Measurements from ENCODE around the gene GLYR1.
A peak's percentile ranks its signal among the peaks of the same experiment; 100 is the strongest.

GLYR1 gene

DNA sequence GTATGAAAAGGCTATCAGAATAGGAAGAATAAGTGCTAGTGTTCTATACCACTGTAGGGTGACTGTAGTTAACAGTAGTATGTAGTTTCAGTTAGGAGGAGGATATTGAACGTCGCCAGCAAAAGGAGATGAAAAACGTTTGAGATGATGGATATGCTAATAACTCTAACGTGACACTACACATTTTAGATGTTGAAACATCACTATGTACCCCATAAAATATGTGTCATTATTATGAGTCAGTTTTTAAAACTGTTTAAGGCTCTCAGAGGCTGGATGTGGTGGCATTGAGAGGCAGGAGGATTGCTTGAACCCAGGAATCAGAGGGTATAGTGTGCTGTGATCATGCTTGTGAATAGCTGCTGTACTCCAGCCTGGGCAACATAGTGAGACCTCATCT lies 32.0 kb upstream of the GLYR1 start:
- TF ChIP-seq, protein P1, sequence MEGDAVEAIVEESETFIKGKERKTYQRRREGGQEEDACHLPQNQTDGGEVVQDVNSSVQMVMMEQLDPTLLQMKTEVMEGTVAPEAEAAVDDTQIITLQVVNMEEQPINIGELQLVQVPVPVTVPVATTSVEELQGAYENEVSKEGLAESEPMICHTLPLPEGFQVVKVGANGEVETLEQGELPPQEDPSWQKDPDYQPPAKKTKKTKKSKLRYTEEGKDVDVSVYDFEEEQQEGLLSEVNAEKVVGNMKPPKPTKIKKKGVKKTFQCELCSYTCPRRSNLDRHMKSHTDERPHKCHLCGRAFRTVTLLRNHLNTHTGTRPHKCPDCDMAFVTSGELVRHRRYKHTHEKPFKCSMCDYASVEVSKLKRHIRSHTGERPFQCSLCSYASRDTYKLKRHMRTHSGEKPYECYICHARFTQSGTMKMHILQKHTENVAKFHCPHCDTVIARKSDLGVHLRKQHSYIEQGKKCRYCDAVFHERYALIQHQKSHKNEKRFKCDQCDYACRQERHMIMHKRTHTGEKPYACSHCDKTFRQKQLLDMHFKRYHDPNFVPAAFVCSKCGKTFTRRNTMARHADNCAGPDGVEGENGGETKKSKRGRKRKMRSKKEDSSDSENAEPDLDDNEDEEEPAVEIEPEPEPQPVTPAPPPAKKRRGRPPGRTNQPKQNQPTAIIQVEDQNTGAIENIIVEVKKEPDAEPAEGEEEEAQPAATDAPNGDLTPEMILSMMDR (conservative IDR thresholded peaks at IDR 0.05; ENCODE audit: low read length): no peak
- peak; percentile 38 for DNase-seq (ENCODE audit: low read depth)
- H3K4me3 ChIP-seq (ENCODE audit: low read length): no peak overlapping the region

DNA sequence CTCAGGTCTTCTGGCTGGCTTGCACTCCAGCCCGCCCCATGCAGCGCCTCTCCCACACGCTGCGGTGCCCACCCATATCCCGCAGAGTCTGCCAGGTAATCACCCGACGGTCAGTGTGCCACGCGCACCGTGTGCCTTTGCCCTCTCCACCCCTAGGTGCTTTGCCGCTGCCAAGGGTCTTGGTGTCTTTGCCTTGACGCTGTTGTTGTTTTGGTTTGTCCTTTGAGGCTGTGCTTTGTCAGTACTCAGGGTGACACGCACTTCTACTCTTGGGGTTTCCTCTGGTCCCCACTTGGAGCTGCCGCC lies 30.2 kb upstream of the GLYR1 start:
- H3K4me3 ChIP-seq (ENCODE audit: low read length): no peak overlapping the region
- DNase-seq (ENCODE audit: low read depth): no peak
- TF ChIP-seq, protein P1 (conservative IDR thresholded peaks at IDR 0.05; ENCODE audit: low read length): no peak

DNA sequence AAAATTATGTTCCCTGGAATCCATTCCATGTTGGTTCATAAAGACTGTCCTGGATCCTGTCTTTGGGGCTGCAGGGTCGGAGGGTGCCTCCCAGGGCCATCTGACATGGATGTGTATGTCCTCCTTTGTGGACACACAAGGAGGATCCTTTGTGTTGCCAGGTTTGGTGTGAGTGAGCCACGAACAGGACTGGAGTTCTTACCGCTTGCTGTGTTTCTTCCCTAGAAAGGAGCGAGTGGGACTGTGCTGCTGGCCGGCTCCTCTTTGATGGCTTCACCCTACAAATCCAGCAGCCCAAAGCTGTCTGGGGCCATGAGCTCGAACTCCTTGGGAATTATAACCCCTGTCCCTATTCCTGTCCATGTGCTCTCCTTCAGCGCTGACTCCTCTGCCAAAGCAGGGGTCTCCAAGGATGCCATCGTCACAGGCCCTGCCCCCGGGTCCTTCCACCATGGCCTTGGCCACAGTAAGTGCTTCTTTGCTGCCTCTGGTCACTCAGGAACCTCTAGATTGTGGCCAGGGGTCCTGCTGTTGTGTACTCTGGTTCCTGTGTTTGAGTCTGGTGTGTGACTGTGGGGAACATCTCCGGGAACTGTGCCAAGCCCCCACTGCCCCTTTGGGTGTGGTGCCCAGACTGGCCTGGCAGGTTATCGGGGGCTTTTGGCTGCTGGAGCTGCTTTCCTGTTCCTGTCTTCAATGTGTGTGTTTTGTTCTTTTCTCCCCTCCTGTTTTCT lies 29.7 kb upstream of the GLYR1 start:
- TF ChIP-seq, protein P1 (conservative IDR thresholded peaks at IDR 0.05; ENCODE audit: low read length): no peak
- no peak for DNase-seq (ENCODE audit: low read depth)
- no peak overlapping the region for H3K4me3 ChIP-seq (ENCODE audit: low read length)

DNA sequence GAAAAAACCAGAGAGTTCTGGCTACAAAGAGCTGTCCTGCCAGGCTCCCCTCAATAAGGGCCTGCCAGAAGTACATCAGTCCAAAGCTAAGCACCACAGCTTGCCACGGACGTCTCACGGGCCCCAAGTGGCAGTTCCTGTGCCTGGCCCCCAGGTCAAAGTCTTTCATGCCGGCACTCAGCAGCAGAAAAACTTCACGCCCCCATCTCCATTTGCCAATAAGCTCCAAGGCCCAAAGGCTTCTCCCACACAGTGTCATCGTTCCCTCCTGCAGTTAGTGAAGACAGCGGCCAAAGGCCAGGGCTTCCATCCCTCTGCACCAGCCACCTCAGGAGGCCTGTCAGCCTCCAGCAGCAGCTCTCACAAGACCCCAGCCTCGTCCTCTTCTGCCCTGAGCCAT lies 27.6 kb upstream of the GLYR1 start:
- no peak for DNase-seq (ENCODE audit: low read depth)
- TF ChIP-seq, protein P1 (conservative IDR thresholded peaks at IDR 0.05; ENCODE audit: low read length): no peak

DNA sequence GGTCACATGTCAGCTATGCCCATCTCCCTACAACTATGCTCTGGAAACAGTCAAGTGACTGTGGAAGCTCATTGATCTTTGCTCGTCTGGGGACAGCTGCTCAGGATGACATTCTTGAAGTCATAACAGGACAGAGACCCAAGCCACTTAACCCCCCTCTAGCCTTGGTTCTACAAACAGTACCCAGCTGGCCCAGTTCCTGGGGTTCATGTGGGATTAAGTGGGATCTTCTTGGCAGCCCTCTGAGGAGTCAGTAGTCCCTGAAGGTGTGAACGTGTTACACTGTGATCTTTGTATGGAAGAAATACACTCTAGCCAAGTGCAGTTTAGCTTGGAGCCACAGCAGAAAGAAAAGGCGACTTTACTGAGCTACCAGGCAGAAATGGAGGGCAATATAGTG lies 26.0 kb upstream of the GLYR1 start:
- no peak for DNase-seq (ENCODE audit: low read depth)
- no peak overlapping the region for H3K4me3 ChIP-seq (ENCODE audit: low read length)
- TF ChIP-seq, protein P1 (conservative IDR thresholded peaks at IDR 0.05; ENCODE audit: low read length): no peak

More for the DNA sequence above, 27.6 kb upstream of the GLYR1 start:
- no peak overlapping the region for H3K4me3 ChIP-seq (ENCODE audit: low read length)

DNA sequence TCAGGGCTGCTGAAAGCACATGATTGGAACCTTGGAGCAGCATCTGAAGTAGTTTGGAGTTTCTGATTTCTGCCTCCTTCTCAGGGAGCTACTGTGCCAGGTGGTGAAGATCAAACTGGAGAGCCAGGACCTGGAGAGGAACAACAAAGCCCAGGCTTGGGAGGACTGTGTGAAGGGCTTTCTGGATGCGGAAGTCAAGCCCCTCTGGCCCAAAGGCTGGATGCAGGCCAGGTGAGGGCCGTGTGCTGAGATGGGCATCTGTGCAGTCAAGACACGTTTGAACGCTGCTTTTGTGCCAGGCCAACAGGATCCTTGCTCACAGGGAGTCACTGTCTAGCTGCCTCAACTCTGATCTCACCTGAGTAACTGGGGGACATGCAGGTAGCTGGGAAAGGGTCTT lies 24.0 kb upstream of the GLYR1 start:
- no peak overlapping the region for H3K4me3 ChIP-seq (ENCODE audit: low read length)
- DNase-seq (ENCODE audit: low read depth): no peak
- TF ChIP-seq, protein P1 (conservative IDR thresholded peaks at IDR 0.05; ENCODE audit: low read length): no peak

DNA sequence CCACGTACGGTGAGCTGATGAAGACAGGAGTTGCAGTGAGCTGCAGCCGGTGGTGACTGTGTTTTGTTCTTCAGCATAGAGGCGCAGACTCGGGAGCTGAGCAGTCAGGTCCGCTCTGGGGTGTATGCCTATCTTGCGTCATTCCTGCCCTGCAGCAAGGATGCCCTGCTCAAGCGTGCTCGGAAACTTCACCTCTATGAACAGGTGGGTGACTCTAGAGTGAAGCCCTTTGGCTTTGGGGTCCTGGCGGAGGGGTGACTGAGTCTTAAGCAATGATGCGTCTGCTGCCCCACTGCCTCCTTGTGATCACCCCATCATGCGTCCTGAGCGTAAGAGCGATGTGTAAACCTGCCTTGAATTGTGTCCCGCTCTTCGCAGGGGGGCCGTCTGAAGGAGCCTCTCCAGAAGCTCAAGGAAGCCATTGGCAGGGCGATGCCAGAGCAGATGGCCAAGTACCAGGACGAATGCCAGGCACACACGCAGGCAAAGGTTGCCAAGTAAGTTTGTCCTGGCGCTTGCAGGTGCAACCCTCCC lies 23.1 kb upstream of the GLYR1 start:
- DNase-seq (ENCODE audit: low read depth): no peak
- TF ChIP-seq, protein P1 (conservative IDR thresholded peaks at IDR 0.05; ENCODE audit: low read length): no peak
- H3K4me3 ChIP-seq (ENCODE audit: low read length): no peak overlapping the region

Measured in AG10803 (cell line).